ENCODE results near the gene KLF13. TPM values are rescaled to one million over a fixed set of nuclear protein-coding genes. Genes with fewer than 3 reads are reported as not detected.
A peak's percentile ranks its signal among the peaks of the same experiment; 100 is the strongest.

KLF13 gene
- total RNA-seq (10 to 100 TPM; 37.5 to 65.9 (median 56.4) TPM), polyA plus RNA-seq (10 to 100 TPM; 22.4 to 74.0 TPM)
- long read RNA-seq, donor 1, full-length matches to known transcripts, result 17 of 32 reads
- long read RNA-seq, donor 1, partial matches to known transcripts, result 0 of 32 reads
- long read RNA-seq, donor 1, other reads (novel, unspliced or antisense), result 15 of 32 reads
- long read RNA-seq, donor 2, partial matches to known transcripts, result 0 of 6 reads
- long read RNA-seq, donor 2, other reads (novel, unspliced or antisense), result 5 of 6 reads
- long read RNA-seq, donor 3, full-length matches to known transcripts, result 24 of 39 reads
- long read RNA-seq, donor 3, partial matches to known transcripts, result 0 of 39 reads
- long read RNA-seq, donor 3, other reads (novel, unspliced or antisense), result 15 of 39 reads

GRCh38 chr15:31326156-31326874 lies at the start of gene KLF13:
Gene KLF13, plus strand, starts transcription at chr15:31326835. Its CDS starts 378 bp downstream, at chr15:31327213.
- peaks cover 0 to 7% (median 0%) of the 10 kb centered on the region in 9 donors for H3K36me3 ChIP-seq
- intact Hi-C loops (cut with DNase I), result loop anchor here in 9 of 10 donors (1.0 to 10.0 kb wide), 19 partner anchors 26 to 332 kb away; partner anchors contain the start of gene MTMR10 (in 1 of the 9)
- ATAC-seq, result peak; percentile 89 to 93 (median 92)
- peak; percentile 95 to 100 (median 99) for DNase-seq
- peak within 1 kb of the TSS; percentile 98 to 100 (median 100) for H3K27ac ChIP-seq
- TF ChIP-seq, protein P1, sequence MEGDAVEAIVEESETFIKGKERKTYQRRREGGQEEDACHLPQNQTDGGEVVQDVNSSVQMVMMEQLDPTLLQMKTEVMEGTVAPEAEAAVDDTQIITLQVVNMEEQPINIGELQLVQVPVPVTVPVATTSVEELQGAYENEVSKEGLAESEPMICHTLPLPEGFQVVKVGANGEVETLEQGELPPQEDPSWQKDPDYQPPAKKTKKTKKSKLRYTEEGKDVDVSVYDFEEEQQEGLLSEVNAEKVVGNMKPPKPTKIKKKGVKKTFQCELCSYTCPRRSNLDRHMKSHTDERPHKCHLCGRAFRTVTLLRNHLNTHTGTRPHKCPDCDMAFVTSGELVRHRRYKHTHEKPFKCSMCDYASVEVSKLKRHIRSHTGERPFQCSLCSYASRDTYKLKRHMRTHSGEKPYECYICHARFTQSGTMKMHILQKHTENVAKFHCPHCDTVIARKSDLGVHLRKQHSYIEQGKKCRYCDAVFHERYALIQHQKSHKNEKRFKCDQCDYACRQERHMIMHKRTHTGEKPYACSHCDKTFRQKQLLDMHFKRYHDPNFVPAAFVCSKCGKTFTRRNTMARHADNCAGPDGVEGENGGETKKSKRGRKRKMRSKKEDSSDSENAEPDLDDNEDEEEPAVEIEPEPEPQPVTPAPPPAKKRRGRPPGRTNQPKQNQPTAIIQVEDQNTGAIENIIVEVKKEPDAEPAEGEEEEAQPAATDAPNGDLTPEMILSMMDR (IDR thresholded peaks at IDR 0.05), result peak in 1 of 12 donors; percentile 5
- TF ChIP-seq POLR2A (IDR thresholded peaks at IDR 0.05), result peak; percentile 68 to 95
- H3K4me1 ChIP-seq, result peaks cover 0 to 51% (median 38%) of the 10 kb centered on the region in 12 donors
- WGBS, 4 donors, result 0 to 1% (median 1%) methylated on average over 24 to 99 of the region's 99 CpGs
- no peaks in the 10 kb centered on the region for H3K27me3 ChIP-seq
- peaks cover 0 to 4% (median 0%) of the 10 kb centered on the region in 12 donors for H3K9me3 ChIP-seq
- peak within 1 kb of the TSS; percentile 42 to 96 (median 84) for H3K4me3 ChIP-seq

DNA sequence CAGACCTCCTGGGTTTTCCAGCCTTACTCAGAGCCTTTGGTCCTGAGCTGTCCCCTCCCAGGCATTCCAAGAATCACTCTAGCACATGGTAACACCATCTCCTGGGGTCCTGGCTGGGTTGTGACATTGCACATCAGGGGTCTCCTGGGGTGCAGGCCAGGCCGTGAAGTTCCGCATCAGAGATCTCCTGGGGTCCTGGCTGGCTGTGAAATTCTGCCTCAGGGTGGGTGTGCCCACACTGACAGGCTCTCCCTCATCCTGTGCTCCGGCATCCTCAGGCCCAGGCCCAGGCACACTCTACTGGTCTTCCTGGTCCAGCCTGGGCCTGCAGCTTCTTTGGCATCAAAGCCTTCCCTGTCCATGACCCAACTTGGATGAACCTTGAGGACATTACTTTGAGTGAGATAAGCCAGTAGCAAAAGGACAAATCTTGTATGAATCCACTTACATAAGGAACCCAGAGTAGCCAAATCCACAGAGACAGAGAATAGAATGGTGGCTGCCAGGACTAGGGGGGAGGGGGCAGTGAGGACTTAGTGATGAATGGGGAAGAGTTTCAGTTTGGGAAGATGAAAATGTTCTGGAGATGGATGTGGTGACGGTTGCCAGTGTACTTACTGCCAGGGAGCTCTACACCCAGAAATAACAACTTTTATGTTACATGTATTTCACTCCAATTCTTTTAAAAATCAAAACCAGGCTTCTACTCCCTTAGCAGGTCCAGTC lies 49.1 kb upstream of the KLF13 start:
- no peaks in the 10 kb centered on the region for H3K27me3 ChIP-seq
- H3K4me3 ChIP-seq, result no peak overlapping the region
- intact Hi-C loops (cut with DNase I), result no loop called here
- peaks cover 0 to 28% (median 7%) of the 10 kb centered on the region in 12 donors for H3K4me1 ChIP-seq
- peak in 2 of 5 donors; percentile 4 to 12 for DNase-seq
- no peaks in the 10 kb centered on the region for H3K36me3 ChIP-seq
- no peak for ATAC-seq
- TF ChIP-seq, protein P1 (IDR thresholded peaks at IDR 0.05), result no peak
- no peak for TF ChIP-seq POLR2A (IDR thresholded peaks at IDR 0.05)
- WGBS, 4 donors, result 90 to 95% (median 92%) methylated on average over 4 of the region's 4 CpGs
- H3K9me3 ChIP-seq, result no peaks in the 10 kb centered on the region
- H3K27ac ChIP-seq, result no peak overlapping the region

- Histone ChIP-seq H3K4me3 (no peak overlapping the region), H3K9me3 (no peaks in the 10 kb centered on the region), H3K4me1 (peaks cover 0 to 22% (median 7%) of the 10 kb centered on the region in 12 donors), H3K27ac (no peak overlapping the region), H3K27me3 (no peaks in the 10 kb centered on the region), H3K36me3 (no peaks in the 10 kb centered on the region)
- TF ChIP-seq, protein P1 (IDR thresholded peaks at IDR 0.05), result no peak
- no peak for TF ChIP-seq POLR2A (IDR thresholded peaks at IDR 0.05)
- DNase-seq, result peak in 2 of 5 donors; percentile 4 to 6
- intact Hi-C loops (cut with DNase I), result no loop called here
- WGBS, 4 donors, result 89 to 94% (median 93%) methylated on average over 6 of the region's 6 CpGs
- ATAC-seq, result no peak
These were observed 48.6 kb upstream of the KLF13 start for GRCh38 chr15:31278061-31278445.
